Adrenal gland (tissue), 12 donors: ENCODE measurements around the gene MAML2. TPM values are rescaled to one million over a fixed set of nuclear protein-coding genes. Genes with fewer than 3 reads are reported as not detected.

Experiments
- DNase-seq, 7 donors: peaks; one replicate each; pipeline ENCODE4 v3.0.0-alpha.2; 2019 to 2020
- H3K27ac ChIP-seq, 5 donors: fragments of 200-600 bp; sonication (generic) in 4 of 5; 1 replicate in 3 of 5; 2 replicates in 2 of 5; pipeline versions ENCODE4 v1.5.1 to v1.8.0; 2016 to 2020; ENCODE audit warnings: mild to moderate bottlenecking in 1 of 5
- H3K27me3 ChIP-seq: fragments of 200-600 bp; 2 replicates; pipeline ENCODE4 v1.8.0; 2021
- H3K36me3 ChIP-seq, 2 donors: fragments of 200-600 bp; replicated peaks in 1 of 2; 1 replicate in 1 of 2; 2 replicates in 1 of 2; pipeline versions ENCODE4 v1.5.1 to v1.8.0; 2018 to 2022
- H3K4me1 ChIP-seq, 2 donors: fragments of 200-600 bp; replicated peaks in 1 of 2; 1 replicate in 1 of 2; 2 replicates in 1 of 2; pipeline versions ENCODE4 v1.5.1 to v1.8.0; 2018 to 2021
- H3K4me3 ChIP-seq, 4 donors: fragments of 200-600 bp; sonication (generic) in 3 of 4; one replicate each; pipeline ENCODE4 v1.5.1; 2016 to 2018
- H3K9me3 ChIP-seq, 3 donors: fragments of 200-600 bp; sonication (generic) in 1 of 3; replicated peaks in 1 of 3; 1 replicate in 2 of 3; 2 replicates in 1 of 3; pipeline versions ENCODE4 v1.5.1 to v1.8.0; 2016 to 2021
- CTCF ChIP-seq, 6 experiments: fragments of 450-650 bp in 4 of 6; fragments of 200-600 bp in 2 of 6; sonication (generic) in 1 of 6; IDR thresholded peaks; 1 replicate in 5 of 6; 2 replicates in 1 of 6; pipeline versions ENCODE4 v1.5.1 to v1.8.0; 2016 to 2021; ENCODE audit warnings: antibody characterized with exemption in 6 of 6, mild to moderate bottlenecking in 2 of 6, moderate library complexity in 1 of 6
- POLR2A ChIP-seq, 2 donors: fragments of 450-650 bp; IDR thresholded peaks; one replicate each; pipeline ENCODE4 v1.6.1; 2017; ENCODE audit warnings: antibody characterized with exemption in 2 of 2, mild to moderate bottlenecking in 2 of 2, moderate library complexity in 1 of 2
- WGBS, 4 donors: extraction: QIAGEN DNeasy Blood & Tissue Kit in 2 of 4; methylation state at CpG; one replicate each; pipeline versions ENCODE4 v1.1.5 to v1.1.7; 2013 to 2017; 5-methylcytosine and 5-hydroxymethylcytosine counted together
- intact Hi-C, 2 donors: fragments of 100-400 bp; cut with DNase I; formaldehyde crosslinking; loops; one replicate each; pipeline versions ENCODE4 v1.14.1 to v1.15.0; 2022 to 2023
- polyA plus RNA-seq, 3 donors: library from polyadenylated mRNA; stranded (reverse); fragments of 200-250 nt in 2 of 3; fragments of 350-450 nt in 1 of 3; fragmentation: Illumina TruSeq in 1 of 3; extraction: RNeasy Lipid Tissue Mini Kit (QIAGEN cat#74804) in 1 of 3; gene quantifications; one replicate each; pipeline ENCODE4 v1.2.3, GENCODE V29; 2013 to 2014
- total RNA-seq, 9 donors: library from RNA; depleted of rRNA in 4 of 9; stranded (reverse); fragments of >200 nt in 4 of 9; fragments of 120-200 nt in 1 of 9; fragmentation: NEBNext Ultra II Directional in 1 of 9; extraction: Animal tissue kit (Norgen Biotek cat#: 25700) in 1 of 9; gene quantifications; one replicate each; pipeline versions ENCODE4 v1.1.0 to v1.2.4, GENCODE V29; 2013 to 2023
- donor health status: healthy with polysubstance abuse.
- donor health status: Bipolar disorder and iron deficiency.
- donor health status: DM: yes; HTN: yes; CAD: no.
- donor health status: DM: no; HTN: no; CAD: no.
- donor health status: DM: no; HTN: no; CAD: no.
- donor health status: DM: yes; HTN: yes; CAD: no.

MAML2 gene
- total and polyA plus RNA-seq, 12 donors, result 1.4 to 19.4 (median 7.6) TPM

- H3K9me3 ChIP-seq, result no peaks in the 10 kb centered on the region
- no peaks in the 10 kb centered on the region for H3K4me1 ChIP-seq
- no peak overlapping the region for H3K4me3 ChIP-seq
- TF ChIP-seq CTCF (IDR thresholded peaks at IDR 0.05) (no peak), POLR2A (IDR thresholded peaks at IDR 0.05) (no peak)
- intact Hi-C loops, result no loop called here
- WGBS, 4 donors, result 91 to 97% (median 96%) methylated on average over 5 of the region's 5 CpGs
- no peak overlapping the region for H3K27ac ChIP-seq
- no peak for DNase-seq
- no peaks in the 10 kb centered on the region for H3K27me3 ChIP-seq
- H3K36me3 ChIP-seq, result no peaks in the 10 kb centered on the region
These were observed 318.3 kb downstream of the MAML2 start for GRCh38 chr11:96024666-96025065.

GRCh38 chr11:96023275-96023674 lies 319.7 kb downstream of the MAML2 start:
- Histone ChIP-seq H3K36me3 (no peaks in the 10 kb centered on the region), H3K4me1 (no peaks in the 10 kb centered on the region), H3K27ac (no peak overlapping the region), H3K27me3 (no peaks in the 10 kb centered on the region), H3K9me3 (no peaks in the 10 kb centered on the region), H3K4me3 (no peak overlapping the region)
- 81 to 94% (median 85%) methylated on average over 5 to 7 of the region's 7 CpGs for WGBS, 4 donors
- no peak for DNase-seq
- TF ChIP-seq POLR2A (IDR thresholded peaks at IDR 0.05), result no peak
- no peak for TF ChIP-seq CTCF (IDR thresholded peaks at IDR 0.05)
- intact Hi-C loops, result no loop called here

GRCh38 chr11:96021901-96022650 lies 320.9 kb downstream of the MAML2 start:
- intact Hi-C loops, result no loop called here
- TF ChIP-seq POLR2A (IDR thresholded peaks at IDR 0.05), result no peak
- no peak for TF ChIP-seq CTCF (IDR thresholded peaks at IDR 0.05)
- no peaks in the 10 kb centered on the region for H3K4me1 ChIP-seq
- H3K9me3 ChIP-seq, result no peaks in the 10 kb centered on the region
- 91 to 95% (median 94%) methylated on average over 5 of the region's 5 CpGs for WGBS, 4 donors
- H3K27me3 ChIP-seq, result no peaks in the 10 kb centered on the region
- H3K4me3 ChIP-seq, result no peak overlapping the region
- no peaks in the 10 kb centered on the region for H3K36me3 ChIP-seq
- no peak overlapping the region for H3K27ac ChIP-seq
- DNase-seq, result no peak

- H3K4me1 ChIP-seq, result no peaks in the 10 kb centered on the region
- TF ChIP-seq CTCF (IDR thresholded peaks at IDR 0.05) (no peak), POLR2A (IDR thresholded peaks at IDR 0.05) (no peak)
- H3K4me3 ChIP-seq, result no peak overlapping the region
- no peaks in the 10 kb centered on the region for H3K27me3 ChIP-seq
- H3K36me3 ChIP-seq, result no peaks in the 10 kb centered on the region
- WGBS, 4 donors, result 82 to 92% (median 90%) methylated on average over 8 of the region's 8 CpGs
- DNase-seq, result no peak
- H3K27ac ChIP-seq, result no peak overlapping the region
- intact Hi-C loops, result no loop called here
- no peaks in the 10 kb centered on the region for H3K9me3 ChIP-seq
These were observed 322.9 kb downstream of the MAML2 start for GRCh38 chr11:96019810-96020747.
